ENCODE data around the gene FSTL5.

FSTL5 gene

DNA sequence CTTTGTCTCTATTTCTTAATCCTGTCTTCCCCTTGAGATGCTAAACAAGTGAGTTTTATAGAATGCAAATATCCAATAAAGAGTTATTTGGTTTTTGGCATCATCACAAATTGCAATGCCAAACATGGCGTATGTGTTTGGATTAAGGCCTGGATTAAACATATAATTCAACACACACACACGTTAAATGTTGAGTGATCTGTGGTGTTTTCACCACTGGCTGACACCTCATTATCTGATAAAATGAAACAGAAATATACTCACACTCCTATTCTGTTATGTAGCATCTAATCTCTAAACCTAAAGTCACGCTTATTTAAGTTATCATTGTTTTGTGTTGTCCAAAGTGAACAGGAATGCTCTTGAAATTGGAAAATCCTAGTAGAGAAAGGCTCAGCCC, 506.2 kb downstream of the FSTL5 start:
- Histone ChIP-seq H3K79me2 (ENCODE audit: control insufficient read depth, insufficient read depth, low read length, unreplicated experiment) (no peaks in the 10 kb centered on the region), H2AFZ (ENCODE audit: low read length, unreplicated experiment) (no peak overlapping the region), H3K4me3 (ENCODE audit: low read depth, low read length) (no peak overlapping the region), H3K27ac (ENCODE audit: low read depth, low read length) (no peak overlapping the region), H3K4me1 (ENCODE audit: control insufficient read depth, insufficient read depth, low read length, unreplicated experiment) (no peaks in the 10 kb centered on the region), H3K36me3 (ENCODE audit: insufficient read depth, low read length) (no peaks in the 10 kb centered on the region), H3K27me3 (ENCODE audit: insufficient read depth, low read length) (no peaks in the 10 kb centered on the region)

DNA sequence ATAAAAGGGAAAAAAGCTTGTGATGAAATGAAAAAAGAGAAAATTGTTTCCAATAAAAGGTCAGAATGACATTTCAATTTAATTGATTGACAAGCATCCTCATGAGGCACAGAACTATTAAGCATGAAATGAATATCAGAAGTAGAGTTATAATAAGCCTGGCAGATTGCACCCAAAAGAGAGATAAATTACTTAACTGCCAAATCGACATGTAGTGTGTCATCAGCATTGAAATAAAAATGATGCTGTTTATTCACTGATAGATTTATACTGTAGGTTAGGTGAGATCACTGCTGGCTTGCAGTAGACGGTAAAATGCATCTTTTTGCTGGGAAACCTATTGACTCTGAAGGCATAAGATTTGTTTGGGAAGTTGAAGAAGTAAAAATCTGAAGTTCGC, 507.2 kb downstream of the FSTL5 start:
- Histone ChIP-seq H3K4me1 (ENCODE audit: control insufficient read depth, insufficient read depth, low read length, unreplicated experiment) (no peaks in the 10 kb centered on the region), H3K4me3 (ENCODE audit: low read depth, low read length) (no peak overlapping the region), H3K36me3 (ENCODE audit: insufficient read depth, low read length) (no peaks in the 10 kb centered on the region), H3K27me3 (ENCODE audit: insufficient read depth, low read length) (no peaks in the 10 kb centered on the region), H3K79me2 (ENCODE audit: control insufficient read depth, insufficient read depth, low read length, unreplicated experiment) (no peaks in the 10 kb centered on the region), H2AFZ (ENCODE audit: low read length, unreplicated experiment) (no peak overlapping the region), H3K27ac (ENCODE audit: low read depth, low read length) (no peak overlapping the region)

DNA sequence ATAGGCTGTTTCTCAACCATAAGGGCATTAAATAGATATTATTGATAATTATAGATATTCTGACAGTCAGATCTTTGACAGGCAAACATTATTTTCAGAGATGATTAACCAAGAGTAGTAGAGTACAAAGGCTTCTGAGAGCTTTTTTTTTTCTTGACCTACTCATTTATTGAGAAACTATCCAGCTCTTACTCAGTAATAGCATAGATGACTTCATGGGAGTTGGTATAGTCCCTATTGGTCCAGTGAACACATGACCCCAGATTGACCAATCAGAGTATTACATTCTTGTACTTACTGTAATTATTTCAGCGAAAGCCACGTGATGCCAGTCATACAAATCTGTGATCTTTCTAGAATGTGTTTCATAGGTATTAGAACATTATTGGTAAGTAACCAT, 508.7 kb downstream of the FSTL5 start:
- no peaks in the 10 kb centered on the region for H3K79me2 ChIP-seq (ENCODE audit: control insufficient read depth, insufficient read depth, low read length, unreplicated experiment)
- no peaks in the 10 kb centered on the region for H3K27me3 ChIP-seq (ENCODE audit: insufficient read depth, low read length)
- H3K4me3 ChIP-seq (ENCODE audit: low read depth, low read length) = no peak overlapping the region
- no peak overlapping the region for H3K27ac ChIP-seq (ENCODE audit: low read depth, low read length)
- no peaks in the 10 kb centered on the region for H3K4me1 ChIP-seq (ENCODE audit: control insufficient read depth, insufficient read depth, low read length, unreplicated experiment)
- H2AFZ ChIP-seq (ENCODE audit: low read length, unreplicated experiment) = no peak overlapping the region
- no peaks in the 10 kb centered on the region for H3K36me3 ChIP-seq (ENCODE audit: insufficient read depth, low read length)

GRCh38 chr4:161653697-161654096, 510.1 kb downstream of the FSTL5 start:
- H3K4me1 ChIP-seq (ENCODE audit: control insufficient read depth, insufficient read depth, low read length, unreplicated experiment) = no peaks in the 10 kb centered on the region
- H3K36me3 ChIP-seq (ENCODE audit: insufficient read depth, low read length) = no peaks in the 10 kb centered on the region
- H3K27me3 ChIP-seq (ENCODE audit: insufficient read depth, low read length) = no peaks in the 10 kb centered on the region
- no peak overlapping the region for H3K27ac ChIP-seq (ENCODE audit: low read depth, low read length)
- H3K4me3 ChIP-seq (ENCODE audit: low read depth, low read length) = no peak overlapping the region
- no peaks in the 10 kb centered on the region for H3K79me2 ChIP-seq (ENCODE audit: control insufficient read depth, insufficient read depth, low read length, unreplicated experiment)
- H2AFZ ChIP-seq (ENCODE audit: low read length, unreplicated experiment) = no peak overlapping the region

DNA sequence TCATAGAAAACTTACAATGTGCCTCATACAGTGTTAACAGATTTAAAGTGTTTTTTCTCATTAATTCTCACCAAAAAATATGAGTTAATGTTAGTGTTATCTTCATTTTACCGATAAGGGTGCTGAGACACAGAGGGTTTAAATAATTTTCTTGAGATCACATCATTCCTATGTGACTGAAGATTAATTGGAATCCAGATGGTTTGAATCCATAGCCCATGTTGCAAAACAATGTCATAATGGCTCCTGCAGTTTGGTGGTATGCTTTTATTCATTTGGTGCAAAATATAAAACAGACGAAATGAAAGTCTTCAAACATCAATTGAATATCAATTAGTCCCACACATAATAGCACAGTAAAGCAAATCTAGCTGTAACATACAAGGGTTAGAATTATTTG, 512.2 kb downstream of the FSTL5 start:
- Histone ChIP-seq H3K4me1 (ENCODE audit: control insufficient read depth, insufficient read depth, low read length, unreplicated experiment) (no peaks in the 10 kb centered on the region), H3K27me3 (ENCODE audit: insufficient read depth, low read length) (no peaks in the 10 kb centered on the region), H3K36me3 (ENCODE audit: insufficient read depth, low read length) (no peaks in the 10 kb centered on the region), H3K4me3 (ENCODE audit: low read depth, low read length) (no peak overlapping the region), H3K27ac (ENCODE audit: low read depth, low read length) (no peak overlapping the region), H2AFZ (ENCODE audit: low read length, unreplicated experiment) (no peak overlapping the region), H3K79me2 (ENCODE audit: control insufficient read depth, insufficient read depth, low read length, unreplicated experiment) (no peaks in the 10 kb centered on the region)

GRCh38 chr4:161650812-161651211, 513.0 kb downstream of the FSTL5 start:
- Histone ChIP-seq H3K36me3 (ENCODE audit: insufficient read depth, low read length) (no peaks in the 10 kb centered on the region), H3K27me3 (ENCODE audit: insufficient read depth, low read length) (no peaks in the 10 kb centered on the region), H3K4me1 (ENCODE audit: control insufficient read depth, insufficient read depth, low read length, unreplicated experiment) (no peaks in the 10 kb centered on the region), H3K27ac (ENCODE audit: low read depth, low read length) (no peak overlapping the region), H3K79me2 (ENCODE audit: control insufficient read depth, insufficient read depth, low read length, unreplicated experiment) (no peaks in the 10 kb centered on the region), H3K4me3 (ENCODE audit: low read depth, low read length) (no peak overlapping the region), H2AFZ (ENCODE audit: low read length, unreplicated experiment) (no peak overlapping the region)

- H3K4me3 ChIP-seq (ENCODE audit: low read depth, low read length) = no peak overlapping the region
- H2AFZ ChIP-seq (ENCODE audit: low read length, unreplicated experiment) = no peak overlapping the region
- no peak overlapping the region for H3K27ac ChIP-seq (ENCODE audit: low read depth, low read length)
- H3K27me3 ChIP-seq (ENCODE audit: insufficient read depth, low read length) = no peaks in the 10 kb centered on the region
- no peaks in the 10 kb centered on the region for H3K4me1 ChIP-seq (ENCODE audit: control insufficient read depth, insufficient read depth, low read length, unreplicated experiment)
- H3K79me2 ChIP-seq (ENCODE audit: control insufficient read depth, insufficient read depth, low read length, unreplicated experiment) = no peaks in the 10 kb centered on the region
- no peaks in the 10 kb centered on the region for H3K36me3 ChIP-seq (ENCODE audit: insufficient read depth, low read length)
These were observed 516.0 kb downstream of the FSTL5 start for GRCh38 chr4:161647757-161648156.

GRCh38 chr4:161642708-161643107, 521.1 kb downstream of the FSTL5 start:
- Histone ChIP-seq H3K4me1 (ENCODE audit: control insufficient read depth, insufficient read depth, low read length, unreplicated experiment) (no peaks in the 10 kb centered on the region), H3K27me3 (ENCODE audit: insufficient read depth, low read length) (no peaks in the 10 kb centered on the region), H3K4me3 (ENCODE audit: low read depth, low read length) (no peak overlapping the region), H3K27ac (ENCODE audit: low read depth, low read length) (no peak overlapping the region), H3K79me2 (ENCODE audit: control insufficient read depth, insufficient read depth, low read length, unreplicated experiment) (no peaks in the 10 kb centered on the region), H2AFZ (ENCODE audit: low read length, unreplicated experiment) (no peak overlapping the region), H3K36me3 (ENCODE audit: insufficient read depth, low read length) (no peaks in the 10 kb centered on the region)

GRCh38 chr4:161629694-161630441, 533.9 kb downstream of the FSTL5 start:
- Histone ChIP-seq H2AFZ (ENCODE audit: low read length, unreplicated experiment) (no peak overlapping the region), H3K27ac (ENCODE audit: low read depth, low read length) (no peak overlapping the region), H3K36me3 (ENCODE audit: insufficient read depth, low read length) (no peaks in the 10 kb centered on the region), H3K4me1 (ENCODE audit: control insufficient read depth, insufficient read depth, low read length, unreplicated experiment) (no peaks in the 10 kb centered on the region), H3K79me2 (ENCODE audit: control insufficient read depth, insufficient read depth, low read length, unreplicated experiment) (no peaks in the 10 kb centered on the region), H3K27me3 (ENCODE audit: insufficient read depth, low read length) (no peaks in the 10 kb centered on the region), H3K4me3 (ENCODE audit: low read depth, low read length) (no peak overlapping the region)

DNA sequence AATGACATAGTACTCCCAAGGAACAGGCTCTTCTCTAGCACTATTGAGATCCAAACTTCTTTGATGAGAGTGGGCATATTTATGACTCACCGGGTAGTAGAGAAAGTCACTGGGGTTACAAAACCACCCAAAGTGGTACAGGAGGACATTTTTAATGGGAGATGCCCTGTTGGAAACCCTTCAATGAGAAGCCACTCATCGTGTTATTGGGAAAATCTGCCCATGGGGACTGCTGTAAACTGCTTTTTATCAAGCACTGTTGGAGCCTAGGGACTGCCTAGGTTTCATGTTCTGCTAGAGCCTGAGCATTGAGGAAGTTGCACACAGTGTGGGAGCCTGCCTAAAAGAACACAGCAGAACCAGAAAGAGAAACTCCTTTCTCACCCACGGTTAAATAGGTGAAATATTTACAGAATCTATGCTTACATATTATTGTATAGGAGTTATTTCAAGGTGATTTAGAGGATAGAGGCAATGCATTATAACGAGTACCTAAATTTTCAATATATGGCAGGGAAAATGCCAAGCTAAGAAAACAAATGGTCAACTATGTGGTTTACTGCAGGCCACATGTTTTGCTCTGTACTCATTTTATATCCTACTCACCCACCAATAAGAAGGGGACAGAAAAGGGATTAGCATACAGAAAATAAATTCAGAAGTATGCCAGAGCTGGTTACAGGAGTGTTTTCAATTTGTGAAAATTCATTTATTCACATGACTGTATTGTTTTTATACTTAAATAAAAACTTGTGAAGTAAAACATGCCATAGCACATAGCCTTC, 559.1 kb downstream of the FSTL5 start:
- no peak overlapping the region for H3K27ac ChIP-seq (ENCODE audit: low read depth, low read length)
- H3K4me3 ChIP-seq (ENCODE audit: low read depth, low read length) = no peak overlapping the region
- H2AFZ ChIP-seq (ENCODE audit: low read length, unreplicated experiment) = no peak overlapping the region
- no peaks in the 10 kb centered on the region for H3K4me1 ChIP-seq (ENCODE audit: control insufficient read depth, insufficient read depth, low read length, unreplicated experiment)
- H3K27me3 ChIP-seq (ENCODE audit: insufficient read depth, low read length) = no peaks in the 10 kb centered on the region
- no peaks in the 10 kb centered on the region for H3K79me2 ChIP-seq (ENCODE audit: control insufficient read depth, insufficient read depth, low read length, unreplicated experiment)
- H3K36me3 ChIP-seq (ENCODE audit: insufficient read depth, low read length) = no peaks in the 10 kb centered on the region

DNA sequence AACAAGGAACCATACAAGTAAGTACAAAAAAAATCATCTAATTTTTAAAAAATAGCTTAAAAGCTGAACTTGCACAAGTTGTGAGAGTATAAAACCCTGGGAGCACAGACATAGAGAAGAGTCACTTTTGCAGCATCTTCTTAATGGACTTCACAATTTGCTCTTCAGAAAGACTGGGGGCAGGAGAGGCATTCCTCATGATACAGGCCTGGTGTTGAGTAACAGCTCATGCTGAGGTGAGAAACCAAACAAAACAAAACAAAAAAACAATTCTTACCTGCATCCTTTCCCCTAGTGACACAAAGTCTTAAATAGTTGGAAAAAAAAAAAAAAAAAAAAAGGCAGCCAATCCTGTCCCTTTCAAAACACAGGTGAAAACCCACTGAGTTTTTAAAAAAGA, 562.8 kb downstream of the FSTL5 start:
- no peaks in the 10 kb centered on the region for H3K27me3 ChIP-seq (ENCODE audit: insufficient read depth, low read length)
- H3K4me3 ChIP-seq (ENCODE audit: low read depth, low read length) = no peak overlapping the region
- H3K4me1 ChIP-seq (ENCODE audit: control insufficient read depth, insufficient read depth, low read length, unreplicated experiment) = no peaks in the 10 kb centered on the region
- H3K36me3 ChIP-seq (ENCODE audit: insufficient read depth, low read length) = no peaks in the 10 kb centered on the region
- H2AFZ ChIP-seq (ENCODE audit: low read length, unreplicated experiment) = no peak overlapping the region
- no peak overlapping the region for H3K27ac ChIP-seq (ENCODE audit: low read depth, low read length)
- no peaks in the 10 kb centered on the region for H3K79me2 ChIP-seq (ENCODE audit: control insufficient read depth, insufficient read depth, low read length, unreplicated experiment)

Measured in ACC112 (cell line).